Naive thymus-derived CD4-positive, alpha-beta T cell (primary cell): ENCODE results near the gene PLPPR3. TPM values are rescaled to one million over a fixed set of nuclear protein-coding genes. Genes with fewer than 3 reads are reported as not detected.
A peak's percentile ranks its signal among the peaks of the same experiment; 100 is the strongest.
"Not testable (repeated sequence)": the region's sequence is repeated elsewhere in the genome, so short reads cannot be mapped to it uniquely, and the experiment has no call there.

Source experiments
- ATAC-seq: fragments of 150-1000 bp; cut with Tn5 transposase; 2 replicates; pipeline ENCODE4 v1.10.0; 2021; ENCODE audit warnings: mild to moderate bottlenecking, moderate library complexity
- CTCF ChIA-PET: fragments of 350-600 bp; sonication (Branson Sonifier 250); formaldehyde crosslinking; loops from one replicate; lab custom pipeline; 2021; ENCODE audit warnings: antibody characterized with exemption; lab: Charles Lee
- POLR2A ChIA-PET: fragments of 350-600 bp; sonication (Branson Sonifier 250); formaldehyde crosslinking; loops from one replicate; lab custom pipeline; 2021; ENCODE audit warnings: antibody characterized with exemption, inconsistent platforms; lab: Charles Lee
- DNase-seq, 9 donors: peaks; one replicate each; pipeline versions ENCODE4 v3.0.0 to v3.0.0-alpha.2; 2020 to 2022; ENCODE audit warnings: mixed read lengths in 1 of 9
- H3K27ac ChIP-seq: one replicate; pipeline ENCODE4 v1.7.0; 2013; ENCODE audit warnings: mild to moderate bottlenecking, low read depth, low read length, moderate library complexity
- H3K27me3 ChIP-seq, 2 donors: one replicate each; pipeline ENCODE4 v1.7.0; 2013; ENCODE audit warnings: low read length in 2 of 2, mild to moderate bottlenecking in 2 of 2, moderate library complexity in 2 of 2; ENCODE audit not compliant: control insufficient read depth in 2 of 2, insufficient read depth in 2 of 2
- H3K36me3 ChIP-seq, 3 experiments: 1 replicate in 2 of 3; 2 replicates in 1 of 3; pipeline ENCODE4 v1.7.0; 2013; ENCODE audit warnings: low read length in 3 of 3, mild to moderate bottlenecking in 3 of 3, moderate library complexity in 1 of 3; ENCODE audit not compliant: insufficient read depth in 3 of 3, control insufficient read depth in 2 of 3
- H3K4me1 ChIP-seq, 2 donors: one replicate each; pipeline ENCODE4 v1.7.0; 2013; ENCODE audit warnings: low read length in 2 of 2, mild to moderate bottlenecking in 2 of 2, moderate library complexity in 1 of 2; ENCODE audit not compliant: control insufficient read depth in 2 of 2, insufficient read depth in 2 of 2
- H3K4me3 ChIP-seq: 2 replicates; pipeline ENCODE4 v1.7.0; 2013; ENCODE audit warnings: mild to moderate bottlenecking, low read length
- H3K9me3 ChIP-seq, 3 experiments: 1 replicate in 2 of 3; 2 replicates in 1 of 3; pipeline ENCODE4 v1.7.0; 2013; ENCODE audit warnings: low read length in 3 of 3; ENCODE audit not compliant: control insufficient read depth in 2 of 3
- H3K27ac Mint-ChIP-seq, 9 donors: one replicate each; pipeline ENCODE4 v1.8.0; 2020 to 2022; ENCODE audit warnings: mixed read lengths in 9 of 9, mild to moderate bottlenecking in 8 of 9, moderate library complexity in 5 of 9, inconsistent platforms in 2 of 9
- H3K27me3 Mint-ChIP-seq, 5 donors: one replicate each; pipeline ENCODE4 v1.8.0; 2021 to 2022; ENCODE audit warnings: mixed read lengths in 5 of 5, mild to moderate bottlenecking in 1 of 5
- H3K36me3 Mint-ChIP-seq, 5 donors: one replicate each; pipeline ENCODE4 v1.8.0; 2020 to 2022; ENCODE audit warnings: mixed read lengths in 5 of 5, mild to moderate bottlenecking in 3 of 5, inconsistent platforms in 1 of 5
- H3K4me1 Mint-ChIP-seq, 7 donors: one replicate each; pipeline ENCODE4 v1.8.0; 2020 to 2022; ENCODE audit warnings: mixed read lengths in 7 of 7, mild to moderate bottlenecking in 3 of 7, inconsistent platforms in 1 of 7
- H3K4me3 Mint-ChIP-seq, 10 donors: one replicate each; pipeline ENCODE4 v1.8.0; 2020 to 2022; ENCODE audit warnings: mild to moderate bottlenecking in 10 of 10, mixed read lengths in 10 of 10, moderate library complexity in 6 of 10, inconsistent platforms in 2 of 10
- H3K9me3 Mint-ChIP-seq, 11 donors: one replicate each; pipeline ENCODE4 v1.8.0; 2020 to 2022; ENCODE audit warnings: mixed read lengths in 11 of 11, mild to moderate bottlenecking in 4 of 11, inconsistent platforms in 1 of 11, moderate library complexity in 1 of 11
- intact Hi-C, 2 donors: fragments of 100-400 bp; cut with micrococcal nuclease; formaldehyde crosslinking; loops; one replicate each; pipeline ENCODE4 v1.15.1; 2023
- polyA plus RNA-seq, 2 donors: library from polyadenylated mRNA; unstranded; fragments of 300-500 nt; fragmentation: Illumina TruSeq; gene quantifications; one replicate each; pipeline ENCODE4 v1.2.3, GENCODE V29; 2021
- total RNA-seq, 6 experiments: library from RNA in 5 of 6; stranded (reverse) in 5 of 6; gene quantifications; 1 replicate in 5 of 6; 2 replicates in 1 of 6; pipeline ENCODE4 v1.2.3 and lab custom pipeline; 2021 to 2026

Gene PLPPR3
- total and polyA plus RNA-seq, 7 experiments from 2014 or later: not detected

DNA sequence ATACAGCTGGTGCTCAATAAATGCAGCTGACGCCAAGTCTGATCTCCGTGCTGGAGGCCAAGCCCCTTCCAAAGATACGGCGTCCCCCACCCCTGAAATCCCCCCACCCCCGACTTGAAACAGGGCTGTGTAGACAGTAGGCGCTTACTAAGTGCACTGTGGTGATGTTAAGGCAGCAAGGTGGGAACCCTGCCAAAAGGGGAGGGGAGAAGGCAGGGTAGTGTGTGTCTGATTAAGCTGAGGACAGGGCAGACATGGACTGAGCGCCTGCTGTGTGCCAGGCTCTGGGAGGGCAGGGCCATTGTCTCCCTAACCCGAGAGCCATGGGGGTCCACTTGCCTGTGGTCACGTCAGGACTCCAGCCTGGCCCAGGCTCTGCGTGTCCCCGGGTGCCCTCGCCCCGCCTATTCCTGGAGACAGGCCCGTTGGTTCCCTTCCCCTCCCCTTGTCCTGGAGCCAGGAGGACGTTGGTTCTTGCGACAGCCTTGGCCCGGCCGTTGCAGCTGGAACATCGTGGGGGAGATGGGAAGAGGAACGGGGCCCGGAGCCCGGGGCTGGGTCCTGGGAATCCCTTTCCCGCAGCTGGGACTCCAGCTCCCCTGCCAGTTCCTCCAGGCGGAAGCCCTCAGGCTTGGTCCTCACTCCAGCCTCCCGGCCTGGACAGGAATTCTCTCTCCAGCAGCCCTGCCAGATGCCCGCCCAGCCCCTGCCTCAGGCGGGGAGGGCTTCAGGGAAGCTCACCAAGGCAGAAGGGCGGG is 28.6 kb upstream of the PLPPR3 start:
- H3K4me1 Mint-ChIP-seq: no peaks in the 10 kb centered on the region
- POLR2A ChIA-PET: no interaction called here

DNA sequence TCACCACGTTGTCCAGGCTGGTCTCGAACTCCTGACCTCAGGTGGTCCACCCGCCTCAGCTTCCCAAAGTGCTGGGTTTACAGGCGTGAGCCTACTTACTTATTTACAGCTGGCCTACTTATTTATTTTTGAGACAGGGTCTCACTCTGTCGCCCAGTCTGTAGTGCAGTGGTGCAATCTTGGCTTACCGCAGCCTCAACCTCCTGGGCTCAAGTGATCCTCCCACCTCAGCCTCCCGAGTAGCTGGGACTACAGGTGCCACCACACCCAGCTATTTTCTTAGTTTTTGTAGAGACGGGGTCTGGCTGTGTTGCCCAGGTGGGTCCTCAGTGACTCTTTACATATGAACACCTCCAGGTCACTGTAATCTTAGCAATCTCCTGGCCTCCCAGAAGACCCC is 27.4 kb upstream of the PLPPR3 start:
- H3K27ac Mint-ChIP-seq, H3K4me1 Mint-ChIP-seq, ATAC-seq, H3K4me3 ChIP-seq, H3K9me3 Mint-ChIP-seq, DNase-seq, H3K4me3 Mint-ChIP-seq, H3K9me3 ChIP-seq, intact Hi-C loops, H3K36me3 Mint-ChIP-seq, H3K36me3 ChIP-seq, H3K4me1 ChIP-seq, POLR2A ChIA-PET, H3K27ac ChIP-seq: not testable (repeated sequence)
- peaks cover 17 to 44% (median 30%) of the 10 kb centered on the region in 5 donors for H3K27me3 Mint-ChIP-seq
- peaks cover 0 to 15% of the 10 kb centered on the region in 2 donors for H3K27me3 ChIP-seq
- CTCF ChIA-PET: interaction anchor here (1.1 kb wide), 1 partner anchor 152 kb away, joined by 3 read pairs; no protein-coding TSS in a partner anchor

More for the DNA sequence above, 28.6 kb upstream of the PLPPR3 start:
- peak; percentile 31 for ATAC-seq
- Histone ChIP-seq H3K4me1 (no peaks in the 10 kb centered on the region), H3K36me3 (no peaks in the 10 kb centered on the region), H3K27ac (no peak overlapping the region), H3K4me3 (no peak overlapping the region), H3K27me3 (peaks cover 0 to 15% of the 10 kb centered on the region in 2 donors), H3K9me3 (no peaks in the 10 kb centered on the region)
- no peaks in the 10 kb centered on the region for H3K36me3 Mint-ChIP-seq
- intact Hi-C loops: no loop called here
- peaks cover 0 to 2% (median 0%) of the 10 kb centered on the region in 11 donors for H3K9me3 Mint-ChIP-seq
- no peak for DNase-seq
- H3K27me3 Mint-ChIP-seq: peaks cover 14 to 34% (median 21%) of the 10 kb centered on the region in 5 donors
- CTCF ChIA-PET: interaction anchor here (0.7 to 0.9 kb wide), 2 partner anchors 81 to 279 kb away, joined by 3 to 9 read pairs; no protein-coding TSS in a partner anchor
- no peak overlapping the region for H3K4me3 Mint-ChIP-seq
- no peak overlapping the region for H3K27ac Mint-ChIP-seq

DNA sequence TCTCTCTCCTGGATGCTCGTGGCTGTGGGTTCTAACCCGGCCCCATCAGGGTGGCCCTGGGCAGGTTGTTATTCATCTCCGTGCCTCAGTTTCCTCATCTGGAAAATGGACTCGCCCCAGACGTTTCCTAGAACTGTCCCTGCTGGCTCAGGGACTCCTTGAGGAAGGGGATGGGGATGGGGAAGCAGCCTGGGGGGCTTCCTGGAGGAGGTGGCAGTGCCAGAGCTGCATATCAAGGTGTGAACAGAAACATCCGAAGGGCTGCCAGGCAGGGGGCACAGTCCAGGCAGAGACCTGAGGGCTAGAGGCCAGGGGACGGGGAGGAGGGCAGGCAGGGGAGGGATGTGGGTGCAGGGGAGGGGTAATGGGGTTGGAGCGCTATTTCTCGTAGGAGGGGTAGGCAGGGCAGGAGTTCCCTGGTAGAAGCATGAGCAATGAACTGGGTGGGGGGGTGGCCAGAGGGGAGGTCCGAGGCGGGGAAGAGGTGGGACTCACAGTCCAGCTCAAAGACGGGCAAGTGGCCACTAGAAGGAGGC is 26.7 kb upstream of the PLPPR3 start:
- Mint-ChIP-seq H3K4me1 (peaks cover 0 to 4% (median 0%) of the 10 kb centered on the region in 7 donors), H3K27me3 (peaks cover 13 to 44% (median 30%) of the 10 kb centered on the region in 5 donors), H3K36me3 (peaks cover 0 to 3% (median 0%) of the 10 kb centered on the region in 5 donors), H3K9me3 (peaks cover 0 to 2% (median 0%) of the 10 kb centered on the region in 11 donors), H3K27ac (no peak overlapping the region), H3K4me3 (no peak overlapping the region)
- ChIA-PET CTCF (interaction anchor here (1.1 kb wide), 1 partner anchor 153 kb away, joined by 3 read pairs; no protein-coding TSS in a partner anchor), POLR2A (no interaction called here)
- Histone ChIP-seq H3K27ac (no peak overlapping the region), H3K27me3 (peaks cover 2 to 17% of the 10 kb centered on the region in 2 donors), H3K9me3 (no peaks in the 10 kb centered on the region), H3K36me3 (no peaks in the 10 kb centered on the region), H3K4me3 (no peak overlapping the region), H3K4me1 (no peaks in the 10 kb centered on the region)
- intact Hi-C loops: no loop called here
- no peak for ATAC-seq
- DNase-seq: no peak

DNA sequence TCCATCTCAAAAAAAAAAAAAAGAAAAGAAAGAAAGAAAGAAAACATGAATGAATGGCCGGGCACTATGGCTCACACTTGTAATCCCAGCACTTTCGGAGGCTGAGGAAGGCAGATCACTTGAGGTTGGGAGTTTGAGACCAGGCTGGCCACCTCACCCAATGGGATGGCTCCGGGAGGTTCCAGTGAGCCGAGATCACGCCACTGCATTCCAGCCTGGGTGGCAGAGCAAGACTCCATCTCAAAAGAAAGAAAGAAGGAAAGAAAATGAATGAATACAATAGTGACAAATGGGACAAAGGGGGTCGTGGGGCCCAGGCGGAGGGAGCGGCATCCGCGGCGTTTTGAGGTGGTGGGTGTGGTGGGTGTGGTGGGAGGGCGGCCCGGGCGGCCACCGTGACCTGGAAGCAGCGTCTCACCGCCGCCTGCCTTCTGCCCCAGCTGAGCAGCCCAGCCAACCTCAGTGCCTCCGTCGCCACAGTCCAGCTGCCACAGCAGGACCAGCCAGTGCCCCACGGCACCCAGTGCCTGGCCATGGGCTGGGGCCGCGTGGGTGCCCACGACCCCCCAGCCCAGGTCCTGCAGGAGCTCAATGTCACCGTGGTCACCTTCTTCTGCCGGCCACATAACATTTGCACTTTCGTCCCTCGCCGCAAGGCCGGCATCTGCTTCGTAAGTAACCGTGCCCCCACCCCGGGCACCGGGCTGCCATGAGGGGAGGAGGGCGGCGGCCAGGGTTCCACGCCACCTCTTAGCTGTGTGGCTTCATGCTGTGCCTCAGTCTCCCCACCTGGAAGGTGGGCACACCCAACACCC is 24.2 kb upstream of the PLPPR3 start:
- H3K4me3 ChIP-seq: no peak overlapping the region
- intact Hi-C loops: no loop called here
- ATAC-seq (no peak), DNase-seq (no peak)
- ChIA-PET POLR2A (interaction anchor here (0.6 kb wide), 1 partner anchor 511 kb away, joined by 3 read pairs; no protein-coding TSS in a partner anchor), CTCF (no interaction called here)
- Mint-ChIP-seq H3K4me1 (peaks cover 0 to 8% (median 4%) of the 10 kb centered on the region in 7 donors), H3K27me3 (peaks cover 23 to 51% (median 40%) of the 10 kb centered on the region in 5 donors), H3K36me3 (peaks cover 0 to 3% (median 0%) of the 10 kb centered on the region in 5 donors), H3K27ac (no peak overlapping the region), H3K4me3 (no peak overlapping the region), H3K9me3 (peaks cover 0 to 6% (median 0%) of the 10 kb centered on the region in 11 donors)
- no peaks in the 10 kb centered on the region for H3K4me1 ChIP-seq
- no peaks in the 10 kb centered on the region for H3K9me3 ChIP-seq
- H3K36me3 ChIP-seq: no peaks in the 10 kb centered on the region
- peaks cover 2 to 25% of the 10 kb centered on the region in 2 donors for H3K27me3 ChIP-seq
- H3K27ac ChIP-seq: no peak overlapping the region

DNA sequence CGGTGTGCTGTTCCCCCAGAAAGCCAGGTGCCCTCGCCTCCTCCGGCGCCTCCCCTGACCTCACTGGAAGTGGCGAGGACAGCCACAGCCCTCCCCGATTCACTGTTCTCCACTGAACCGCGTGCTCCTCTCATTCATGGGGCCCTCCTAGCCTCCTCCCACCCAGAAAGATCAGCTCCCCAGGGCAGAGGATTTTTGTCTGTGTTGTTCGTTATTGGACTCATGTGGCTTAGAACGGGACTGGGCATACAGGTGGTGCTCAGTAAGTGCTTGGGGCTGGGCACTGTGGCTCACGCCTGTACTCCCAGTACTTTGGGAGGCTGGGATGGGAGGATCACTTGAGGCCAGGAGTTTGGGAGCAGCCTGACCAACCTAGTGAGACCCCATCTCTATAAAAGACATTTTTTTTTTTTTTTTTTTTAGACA is 22.8 kb upstream of the PLPPR3 start:
- ATAC-seq: peak; percentile 26
- H3K27ac Mint-ChIP-seq: peak overlapping the region in 1 of 9 donors; percentile 56
- peaks cover 0 to 8% (median 4%) of the 10 kb centered on the region in 7 donors for H3K4me1 Mint-ChIP-seq
- Histone ChIP-seq H3K27me3 (peaks cover 2 to 25% of the 10 kb centered on the region in 2 donors), H3K4me1 (no peaks in the 10 kb centered on the region), H3K27ac (no peak overlapping the region), H3K36me3 (no peaks in the 10 kb centered on the region), H3K4me3 (no peak overlapping the region), H3K9me3 (no peaks in the 10 kb centered on the region)
- DNase-seq: no peak
- peaks cover 0 to 3% (median 0%) of the 10 kb centered on the region in 5 donors for H3K36me3 Mint-ChIP-seq
- peaks cover 0 to 6% (median 0%) of the 10 kb centered on the region in 11 donors for H3K9me3 Mint-ChIP-seq
- intact Hi-C loops: no loop called here
- H3K4me3 Mint-ChIP-seq: peak overlapping the region in 4 of 10 donors; percentile 10 to 71 (median 35)
- peaks cover 22 to 43% (median 36%) of the 10 kb centered on the region in 5 donors for H3K27me3 Mint-ChIP-seq
- ChIA-PET CTCF (no interaction called here), POLR2A (no interaction called here)

DNA sequence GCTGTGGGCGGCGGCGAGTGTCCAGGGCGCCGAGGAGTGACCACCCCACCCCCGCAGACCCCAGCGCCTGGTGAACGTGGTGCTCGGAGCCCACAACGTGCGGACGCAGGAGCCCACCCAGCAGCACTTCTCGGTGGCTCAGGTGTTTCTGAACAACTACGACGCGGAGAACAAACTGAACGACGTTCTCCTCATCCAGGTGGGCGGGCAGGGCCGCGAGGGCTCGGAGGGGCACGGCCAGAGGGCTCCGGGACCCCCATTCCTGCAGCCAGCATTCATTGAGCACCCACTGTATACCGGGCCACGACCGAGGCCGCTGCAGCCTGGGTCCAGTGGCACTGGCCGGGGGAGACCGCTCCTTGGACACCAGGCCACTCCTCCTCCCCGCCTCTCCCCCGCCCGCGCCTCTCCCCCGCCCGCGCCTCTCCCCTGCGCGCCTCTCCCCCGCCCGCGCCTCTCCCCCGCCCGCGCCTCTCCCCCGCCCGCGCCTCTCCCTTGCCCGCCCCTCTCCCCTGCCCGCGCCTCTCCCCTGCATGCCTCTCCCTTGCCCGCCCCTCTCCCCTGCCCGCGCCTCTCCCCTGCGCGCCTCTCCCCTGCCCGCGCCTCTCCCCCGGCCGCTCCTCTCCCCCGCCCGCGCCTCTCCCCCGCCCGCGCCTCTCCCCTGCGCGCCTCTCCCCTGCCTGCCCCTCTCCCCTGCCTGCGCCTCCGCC is 22.2 kb upstream of the PLPPR3 start:
- Mint-ChIP-seq H3K36me3 (peaks cover 0 to 3% (median 0%) of the 10 kb centered on the region in 5 donors), H3K27ac (peak overlapping the region in 1 of 9 donors; percentile 56), H3K27me3 (peaks cover 18 to 41% (median 36%) of the 10 kb centered on the region in 5 donors), H3K4me3 (peak overlapping the region in 2 of 10 donors; percentile 10 to 56), H3K9me3 (peaks cover 0 to 6% (median 0%) of the 10 kb centered on the region in 11 donors), H3K4me1 (peaks cover 0 to 8% (median 4%) of the 10 kb centered on the region in 7 donors)
- Histone ChIP-seq H3K27ac (no peak overlapping the region), H3K36me3 (no peaks in the 10 kb centered on the region), H3K9me3 (no peaks in the 10 kb centered on the region), H3K27me3 (peaks cover 2 to 21% of the 10 kb centered on the region in 2 donors), H3K4me3 (no peak overlapping the region), H3K4me1 (no peaks in the 10 kb centered on the region)
- CTCF ChIA-PET: no interaction called here
- no peak for DNase-seq
- ATAC-seq: no peak
- intact Hi-C loops: no loop called here
- POLR2A ChIA-PET: no interaction called here
